ENCODE measurements around the gene GPC6. TPM values are rescaled to one million over a fixed set of nuclear protein-coding genes. Genes with fewer than 3 reads are reported as not detected.

The GPC6 gene
- total RNA-seq, 1 experiment from 2014 or later, result not detected

- intact Hi-C loops (cut with micrococcal nuclease; ENCODE audit: unreplicated experiment), result no loop called here
Measured at GRCh38 chr13:93689333-93689732, 462.7 kb downstream of the GPC6 start.

GRCh38 chr13:93690139-93690538 is 463.5 kb downstream of the GPC6 start:
- no peaks in the 10 kb centered on the region for H3K79me2 ChIP-seq (ENCODE audit: low read depth)
- no peak overlapping the region for H3K4me2 ChIP-seq
- no peaks in the 10 kb centered on the region for H3K36me3 ChIP-seq (ENCODE audit: low read depth)
- H3K27me3 ChIP-seq (ENCODE audit: insufficient read depth, low read depth), result no peaks in the 10 kb centered on the region
- no peaks in the 10 kb centered on the region for H3K4me1 ChIP-seq (replicated peaks; ENCODE audit: insufficient read depth)
- POLR2A ChIA-PET (ENCODE audit: unreplicated experiment), result no interaction called here
- intact Hi-C loops (cut with micrococcal nuclease; ENCODE audit: unreplicated experiment), result no loop called here
- H3K9me2 ChIP-seq (ENCODE audit: insufficient read depth), result no peaks in the 10 kb centered on the region
- H4K20me1 ChIP-seq (ENCODE audit: insufficient read depth), result no peaks in the 10 kb centered on the region
- no peak overlapping the region for H2AFZ ChIP-seq
- CTCF ChIA-PET, result no interaction called here
- no peaks in the 10 kb centered on the region for H3F3A ChIP-seq (ENCODE audit: insufficient read depth, low read depth)
- no peak overlapping the region for H3K27ac ChIP-seq
- H3K9me3 ChIP-seq (ENCODE audit: insufficient read depth, low read depth), result no peaks in the 10 kb centered on the region
- no peak overlapping the region for H3K4me3 ChIP-seq
- BruUV-seq (replicated peaks), result no TSS peak
- DNase-seq, result no peak
- no peak for TF ChIP-seq EZH2 (IDR thresholded peaks at IDR 0.05; ENCODE audit: low read depth)
- TF ChIP-seq, protein P1, sequence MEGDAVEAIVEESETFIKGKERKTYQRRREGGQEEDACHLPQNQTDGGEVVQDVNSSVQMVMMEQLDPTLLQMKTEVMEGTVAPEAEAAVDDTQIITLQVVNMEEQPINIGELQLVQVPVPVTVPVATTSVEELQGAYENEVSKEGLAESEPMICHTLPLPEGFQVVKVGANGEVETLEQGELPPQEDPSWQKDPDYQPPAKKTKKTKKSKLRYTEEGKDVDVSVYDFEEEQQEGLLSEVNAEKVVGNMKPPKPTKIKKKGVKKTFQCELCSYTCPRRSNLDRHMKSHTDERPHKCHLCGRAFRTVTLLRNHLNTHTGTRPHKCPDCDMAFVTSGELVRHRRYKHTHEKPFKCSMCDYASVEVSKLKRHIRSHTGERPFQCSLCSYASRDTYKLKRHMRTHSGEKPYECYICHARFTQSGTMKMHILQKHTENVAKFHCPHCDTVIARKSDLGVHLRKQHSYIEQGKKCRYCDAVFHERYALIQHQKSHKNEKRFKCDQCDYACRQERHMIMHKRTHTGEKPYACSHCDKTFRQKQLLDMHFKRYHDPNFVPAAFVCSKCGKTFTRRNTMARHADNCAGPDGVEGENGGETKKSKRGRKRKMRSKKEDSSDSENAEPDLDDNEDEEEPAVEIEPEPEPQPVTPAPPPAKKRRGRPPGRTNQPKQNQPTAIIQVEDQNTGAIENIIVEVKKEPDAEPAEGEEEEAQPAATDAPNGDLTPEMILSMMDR (conservative IDR thresholded peaks at IDR 0.05), result no peak

More at GRCh38 chr13:93689333-93689732, 462.7 kb downstream of the GPC6 start:
- H3K9me2 ChIP-seq (ENCODE audit: insufficient read depth), result no peaks in the 10 kb centered on the region
- ChIA-PET CTCF (no interaction called here), POLR2A (ENCODE audit: unreplicated experiment) (no interaction called here)
- H3K79me2 ChIP-seq (ENCODE audit: low read depth), result no peaks in the 10 kb centered on the region
- no peak overlapping the region for H3K4me3 ChIP-seq
- H3K9me3 ChIP-seq (ENCODE audit: insufficient read depth, low read depth), result no peaks in the 10 kb centered on the region
- H3K36me3 ChIP-seq (ENCODE audit: low read depth), result no peaks in the 10 kb centered on the region
- no peaks in the 10 kb centered on the region for H3K27me3 ChIP-seq (ENCODE audit: insufficient read depth, low read depth)
- no peak overlapping the region for H2AFZ ChIP-seq
- BruUV-seq (replicated peaks), result no TSS peak
- no peaks in the 10 kb centered on the region for H3F3A ChIP-seq (ENCODE audit: insufficient read depth, low read depth)
- no peaks in the 10 kb centered on the region for H4K20me1 ChIP-seq (ENCODE audit: insufficient read depth)
- H3K27ac ChIP-seq, result no peak overlapping the region
- no peak for DNase-seq
- no peak overlapping the region for H3K4me2 ChIP-seq
- TF ChIP-seq, protein P1 (conservative IDR thresholded peaks at IDR 0.05), result no peak
- no peak for TF ChIP-seq EZH2 (IDR thresholded peaks at IDR 0.05; ENCODE audit: low read depth)
- H3K4me1 ChIP-seq (replicated peaks; ENCODE audit: insufficient read depth), result no peaks in the 10 kb centered on the region

- no peak overlapping the region for H3K4me3 ChIP-seq
- no peak overlapping the region for H3K27ac ChIP-seq
- no peaks in the 10 kb centered on the region for H3K79me2 ChIP-seq (ENCODE audit: low read depth)
- TF ChIP-seq, protein P1 (conservative IDR thresholded peaks at IDR 0.05), result no peak
- TF ChIP-seq EZH2 (IDR thresholded peaks at IDR 0.05; ENCODE audit: low read depth), result no peak
- POLR2A ChIA-PET (ENCODE audit: unreplicated experiment), result no interaction called here
- H3K36me3 ChIP-seq (ENCODE audit: low read depth), result no peaks in the 10 kb centered on the region
- no peaks in the 10 kb centered on the region for H3K4me1 ChIP-seq (replicated peaks; ENCODE audit: insufficient read depth)
- no peaks in the 10 kb centered on the region for H4K20me1 ChIP-seq (ENCODE audit: insufficient read depth)
- H3F3A ChIP-seq (ENCODE audit: insufficient read depth, low read depth), result no peaks in the 10 kb centered on the region
- intact Hi-C loops (cut with micrococcal nuclease; ENCODE audit: unreplicated experiment), result no loop called here
- no peak for DNase-seq
- H3K4me2 ChIP-seq, result no peak overlapping the region
- H2AFZ ChIP-seq, result no peak overlapping the region
- no peaks in the 10 kb centered on the region for H3K27me3 ChIP-seq (ENCODE audit: insufficient read depth, low read depth)
- no TSS peak for BruUV-seq (replicated peaks)
- CTCF ChIA-PET, result no interaction called here
- H3K9me3 ChIP-seq (ENCODE audit: insufficient read depth, low read depth), result no peaks in the 10 kb centered on the region
- no peaks in the 10 kb centered on the region for H3K9me2 ChIP-seq (ENCODE audit: insufficient read depth)
Measured at GRCh38 chr13:93698016-93698613, 471.5 kb downstream of the GPC6 start.
